Femur (tissue), 1 donor: ENCODE data around the gene ANO7.

Source experiments
- DNase-seq: peaks from one replicate; pipeline ENCODE4 v3.0.0-alpha.2; 2017

The ANO7 gene, protein sequence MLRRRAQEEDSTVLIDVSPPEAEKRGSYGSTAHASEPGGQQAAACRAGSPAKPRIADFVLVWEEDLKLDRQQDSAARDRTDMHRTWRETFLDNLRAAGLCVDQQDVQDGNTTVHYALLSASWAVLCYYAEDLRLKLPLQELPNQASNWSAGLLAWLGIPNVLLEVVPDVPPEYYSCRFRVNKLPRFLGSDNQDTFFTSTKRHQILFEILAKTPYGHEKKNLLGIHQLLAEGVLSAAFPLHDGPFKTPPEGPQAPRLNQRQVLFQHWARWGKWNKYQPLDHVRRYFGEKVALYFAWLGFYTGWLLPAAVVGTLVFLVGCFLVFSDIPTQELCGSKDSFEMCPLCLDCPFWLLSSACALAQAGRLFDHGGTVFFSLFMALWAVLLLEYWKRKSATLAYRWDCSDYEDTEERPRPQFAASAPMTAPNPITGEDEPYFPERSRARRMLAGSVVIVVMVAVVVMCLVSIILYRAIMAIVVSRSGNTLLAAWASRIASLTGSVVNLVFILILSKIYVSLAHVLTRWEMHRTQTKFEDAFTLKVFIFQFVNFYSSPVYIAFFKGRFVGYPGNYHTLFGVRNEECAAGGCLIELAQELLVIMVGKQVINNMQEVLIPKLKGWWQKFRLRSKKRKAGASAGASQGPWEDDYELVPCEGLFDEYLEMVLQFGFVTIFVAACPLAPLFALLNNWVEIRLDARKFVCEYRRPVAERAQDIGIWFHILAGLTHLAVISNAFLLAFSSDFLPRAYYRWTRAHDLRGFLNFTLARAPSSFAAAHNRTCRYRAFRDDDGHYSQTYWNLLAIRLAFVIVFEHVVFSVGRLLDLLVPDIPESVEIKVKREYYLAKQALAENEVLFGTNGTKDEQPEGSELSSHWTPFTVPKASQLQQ

DNA sequence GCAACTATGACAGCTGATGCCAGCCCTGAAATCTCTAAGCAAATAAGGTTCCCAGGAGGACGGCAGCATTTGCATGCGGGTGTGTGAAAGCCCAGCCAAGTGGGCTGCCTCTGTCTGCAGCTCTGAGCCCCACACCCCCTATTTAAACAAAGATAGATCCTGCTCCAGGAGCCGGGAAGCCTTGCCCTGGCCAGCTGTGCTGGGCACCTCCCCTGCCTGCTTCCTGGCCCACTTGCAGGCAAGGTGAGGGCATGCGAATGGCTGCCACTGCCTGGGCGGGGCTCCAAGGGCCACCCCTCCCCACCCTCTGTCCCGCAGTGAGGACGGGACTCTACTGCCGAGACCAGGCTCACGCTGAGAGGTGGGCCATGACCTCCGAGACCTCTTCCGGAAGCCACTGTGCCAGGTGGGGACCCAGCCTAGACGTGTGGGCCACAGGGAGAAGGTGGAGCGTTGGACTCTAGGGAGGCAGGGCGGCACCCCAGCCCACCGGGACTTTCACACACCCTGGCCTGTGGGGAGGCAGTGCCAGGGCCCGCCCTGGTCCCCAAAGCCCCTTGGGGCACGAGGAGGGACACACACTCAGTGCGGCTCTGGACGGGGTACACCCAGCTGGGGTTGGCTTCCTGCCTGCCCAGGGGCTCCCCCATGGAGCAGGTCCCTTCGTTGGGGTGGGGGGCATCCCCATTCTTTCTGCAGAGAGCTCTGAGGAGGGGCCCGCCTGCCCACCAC lies at the start of gene ANO7:
ANO7 (plus strand) TSS at position 317 of the 732 bp plus-strand sequence. CDS start 1,387 bp downstream, outside the sequence.
- DNase-seq, result peak; percentile 11

GRCh38 chr2:241139531-241140444 lies 48.7 kb upstream of the ANO7 start:
- DNase-seq, result no peak

DNA sequence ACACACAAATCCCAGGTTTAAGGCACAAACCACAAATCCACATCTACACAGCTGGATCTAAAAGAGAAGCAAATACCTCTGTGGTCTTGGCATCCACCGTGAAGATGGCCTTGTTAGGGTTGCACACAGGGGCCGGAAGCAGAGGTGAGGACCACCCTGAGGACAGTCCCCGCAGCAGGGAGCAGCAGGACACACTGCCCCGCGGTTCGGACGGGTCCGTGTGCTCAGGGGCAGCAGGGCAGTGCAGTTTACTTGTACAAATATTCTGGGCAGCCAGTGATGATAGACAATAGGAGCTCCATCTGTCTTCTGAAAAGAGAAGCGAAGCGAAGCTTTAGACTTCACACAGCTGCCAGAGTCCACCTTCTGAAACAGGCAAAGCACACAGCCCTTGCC lies 48.0 kb upstream of the ANO7 start:
- no peak for DNase-seq

- no peak for DNase-seq
Measured at GRCh38 chr2:241141214-241141770, 47.2 kb upstream of the ANO7 start.

DNA sequence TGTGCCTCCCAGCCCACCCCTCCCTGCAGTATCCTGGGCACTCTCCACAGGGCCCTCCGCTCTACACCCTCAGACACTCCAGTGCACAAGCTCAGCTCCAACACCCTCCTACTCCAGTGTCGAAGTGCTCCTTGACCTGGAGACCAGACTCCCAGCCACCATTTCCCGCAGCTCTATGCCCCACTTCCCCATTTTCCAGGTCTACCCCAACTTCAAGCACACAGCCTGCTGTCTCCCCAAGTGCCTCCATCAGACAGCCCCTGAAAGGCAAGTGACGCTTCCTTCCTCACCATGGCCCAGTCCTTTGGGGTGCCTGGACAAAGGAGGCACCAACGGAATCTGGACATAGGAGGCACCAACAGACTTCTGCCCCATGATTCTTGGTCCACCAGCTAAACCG lies 46.4 kb upstream of the ANO7 start:
- DNase-seq, result no peak

DNA sequence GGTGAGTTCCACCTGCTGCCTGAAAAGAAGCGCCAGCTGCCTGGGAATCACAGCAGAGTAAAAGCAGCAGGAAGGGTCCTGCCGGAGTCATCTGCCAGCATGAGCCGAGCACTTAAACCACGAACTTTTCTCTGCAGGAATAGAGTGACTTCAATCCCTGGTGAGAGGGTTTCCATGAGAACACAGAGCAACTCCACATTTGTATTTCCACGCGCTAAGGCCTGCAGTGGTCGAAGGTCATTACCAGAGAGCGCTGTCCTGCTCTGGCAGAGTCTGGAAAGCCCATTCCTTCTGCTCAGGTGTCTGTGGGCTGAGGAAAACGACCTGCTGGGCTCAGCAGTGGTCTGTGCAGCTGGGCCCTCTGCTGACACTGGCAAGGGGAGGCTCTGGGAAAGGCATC lies 45.9 kb upstream of the ANO7 start:
- DNase-seq, result no peak

- DNase-seq, result no peak
Measured at GRCh38 chr2:241146286-241146685, 42.2 kb upstream of the ANO7 start.

DNA sequence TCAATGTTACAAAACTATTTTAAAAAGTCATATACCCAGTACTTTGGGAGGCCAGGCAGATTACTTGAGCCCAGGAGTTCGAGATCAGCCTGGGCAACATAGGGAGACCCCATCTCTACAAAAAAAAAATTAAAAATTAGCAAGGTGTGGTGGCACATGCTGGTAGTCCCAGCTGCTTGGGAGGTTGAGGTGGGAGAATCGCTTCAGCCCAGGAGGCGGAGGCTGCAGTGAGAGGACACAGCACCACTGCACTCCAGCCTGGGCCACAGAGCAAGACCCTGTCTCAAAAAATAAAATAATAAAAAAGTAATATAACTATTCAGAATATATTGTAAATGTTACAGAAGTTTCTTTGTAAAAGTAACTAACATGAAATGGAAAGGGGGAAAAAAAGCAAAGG lies 41.1 kb upstream of the ANO7 start:
- DNase-seq, result no peak

DNA sequence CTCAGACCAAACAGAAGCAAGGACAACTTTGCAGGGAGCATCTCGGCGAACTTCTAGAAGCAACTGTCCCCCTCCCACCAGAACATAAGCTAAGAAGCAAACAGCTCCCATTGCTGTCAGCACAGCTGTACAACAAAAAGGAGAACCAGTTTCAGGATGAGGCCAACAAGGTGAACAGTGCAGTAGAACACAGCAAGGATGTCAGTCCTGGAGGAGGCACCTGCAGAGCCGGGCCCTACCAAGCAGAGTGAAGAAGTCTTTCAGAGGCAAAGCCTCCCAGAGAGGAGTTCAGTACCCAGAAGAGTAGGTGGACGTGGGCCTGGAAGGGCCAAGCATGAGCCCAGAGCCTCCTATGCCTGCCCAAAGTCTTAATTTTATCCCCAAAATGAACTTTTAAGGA lies 40.2 kb upstream of the ANO7 start:
- no peak for DNase-seq

DNA sequence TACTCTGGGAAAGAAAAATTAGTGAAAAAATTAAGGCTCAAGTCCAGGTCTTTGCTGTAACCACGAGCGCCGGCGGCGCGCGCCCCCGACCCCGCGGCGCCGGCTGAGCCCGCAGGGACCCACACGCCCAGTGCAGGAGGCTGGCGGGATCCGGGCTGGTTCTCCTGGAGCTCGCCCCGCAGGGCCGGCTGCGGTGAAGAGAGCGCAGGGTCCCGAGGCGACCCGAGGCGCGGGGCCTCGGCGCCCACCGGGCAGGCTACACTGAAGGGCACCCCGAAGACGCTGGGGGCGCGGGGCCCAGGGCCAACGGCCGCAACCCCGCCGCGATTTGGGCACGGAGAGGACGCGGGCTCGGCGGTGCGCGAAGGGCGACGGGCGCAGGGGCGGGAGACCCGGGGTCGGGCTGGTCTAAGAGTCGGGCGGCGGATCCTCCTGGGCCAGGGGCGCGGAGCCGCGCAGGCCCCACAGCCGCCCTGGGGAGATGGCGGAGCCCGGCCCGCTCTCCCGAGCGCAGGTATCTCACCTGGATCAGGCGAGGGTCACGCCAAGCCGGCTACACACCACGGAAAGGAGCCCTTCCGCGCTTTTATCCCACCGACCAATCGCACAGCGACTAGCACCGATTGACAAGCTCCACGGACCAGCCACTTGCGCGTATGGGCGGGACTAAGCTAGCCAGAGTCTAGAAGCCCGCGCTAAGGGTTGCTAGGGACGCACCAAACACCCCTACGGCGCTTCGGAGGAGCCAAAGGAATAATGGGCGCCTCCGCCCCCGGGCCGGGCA lies 39.4 kb upstream of the ANO7 start, which contains the start of gene PASK:
PASK (minus strand) TSS at position 582 of the 784 bp plus-strand sequence. CDS start 6,440 bp downstream, outside the sequence.
- peak; percentile 95 for DNase-seq

GRCh38 chr2:241149675-241149924 lies 38.9 kb upstream of the ANO7 start:
- no peak for DNase-seq

DNA sequence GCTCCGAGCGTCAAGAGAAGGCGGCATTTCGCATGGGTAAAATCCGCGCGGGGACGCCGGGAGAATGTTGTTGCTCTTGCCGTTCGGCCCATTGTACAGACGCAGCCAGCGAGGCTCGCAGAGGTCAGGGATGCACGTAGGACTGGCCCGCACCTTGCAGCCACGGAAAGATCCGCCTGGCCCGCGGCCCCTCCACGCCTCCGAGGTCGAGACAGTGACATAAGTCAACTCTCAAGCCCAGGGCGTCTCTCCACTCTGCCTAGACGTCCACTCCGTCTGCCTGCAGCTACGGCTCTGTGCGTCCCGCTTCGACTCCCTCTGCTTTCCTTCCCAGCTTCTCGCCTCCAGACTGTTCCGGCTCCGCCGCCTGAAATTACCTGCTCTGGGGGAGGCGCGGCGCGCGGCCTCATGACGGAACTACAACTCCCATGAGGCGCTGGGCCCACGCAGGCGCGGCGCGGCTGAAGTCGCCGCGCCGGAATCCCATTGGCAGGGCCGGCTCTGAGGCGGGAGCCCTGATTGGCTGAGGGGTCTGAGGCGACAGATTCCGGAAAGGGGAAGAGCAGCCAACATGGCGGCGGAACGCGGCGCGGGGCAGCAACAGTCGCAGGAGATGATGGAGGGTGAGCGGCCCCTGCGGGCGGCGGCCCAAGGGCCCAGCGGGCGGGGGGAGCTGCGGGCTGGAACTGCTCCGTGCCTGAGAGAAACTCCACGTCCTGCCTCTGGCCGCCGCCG lies 38.4 kb upstream of the ANO7 start, which contains the start of gene PPP1R7:
PPP1R7 (plus strand) TSS at position 543 of the 735 bp plus-strand sequence; CDS start at position 572, 29 bp downstream.
- peak; percentile 97 for DNase-seq

- DNase-seq, result no peak
Measured at GRCh38 chr2:241150660-241151530, 37.6 kb upstream of the ANO7 start.

DNA sequence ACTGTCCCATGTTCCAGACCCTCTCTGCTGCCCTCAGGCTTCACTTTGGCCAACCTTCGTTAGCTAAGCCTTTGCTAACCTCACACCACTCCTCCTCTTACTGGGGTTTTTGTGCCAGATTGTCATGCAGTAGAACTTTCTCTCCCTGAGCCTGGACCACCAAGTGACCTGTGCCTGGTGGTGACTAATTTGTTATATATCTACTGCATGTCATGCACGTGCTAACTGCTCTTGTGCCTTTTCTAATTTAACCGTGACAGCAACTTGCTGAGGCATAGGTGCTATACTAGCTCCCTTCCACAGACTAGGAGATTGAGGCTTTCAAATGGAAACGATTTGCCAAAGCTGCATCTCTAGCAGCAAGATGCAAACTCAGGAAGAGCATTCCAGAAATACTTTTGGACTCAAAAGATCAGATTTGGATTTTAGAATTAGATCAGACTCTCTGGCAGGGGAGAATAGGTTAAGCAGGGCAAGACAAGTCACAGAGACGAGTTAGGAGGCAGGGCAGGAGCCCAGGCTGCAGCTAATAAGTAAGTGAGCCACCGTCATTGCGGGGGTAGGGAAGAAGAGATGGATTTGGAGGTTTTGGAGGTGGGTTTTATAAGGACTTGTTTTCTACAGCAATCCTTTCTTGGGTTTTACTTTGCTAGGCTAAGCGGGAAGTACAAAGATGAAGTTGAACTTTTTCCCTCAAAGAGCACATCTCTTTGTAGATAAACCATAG lies 36.4 kb upstream of the ANO7 start:
- no peak for DNase-seq

GRCh38 chr2:241153616-241154015 lies 34.9 kb upstream of the ANO7 start:
- DNase-seq, result no peak

DNA sequence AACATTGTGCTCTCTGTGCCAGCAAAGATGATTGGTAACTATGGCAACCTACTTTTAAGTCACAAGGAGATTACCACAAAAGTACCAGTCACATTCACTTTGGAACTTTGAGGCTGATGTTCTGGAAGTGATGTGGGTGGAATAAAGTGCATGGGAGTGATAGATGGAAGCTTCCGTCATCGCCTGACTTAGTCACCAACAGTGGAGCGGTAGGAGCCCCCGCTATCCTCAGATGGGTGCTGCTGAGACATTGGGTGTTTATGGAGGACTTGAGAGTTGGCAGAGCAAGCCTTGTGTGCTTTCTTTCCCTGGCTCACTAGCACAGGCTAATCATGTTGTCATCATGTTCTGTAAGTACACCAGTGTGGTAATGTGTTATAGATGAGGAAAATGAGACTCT lies 33.6 kb upstream of the ANO7 start:
- no peak for DNase-seq

DNA sequence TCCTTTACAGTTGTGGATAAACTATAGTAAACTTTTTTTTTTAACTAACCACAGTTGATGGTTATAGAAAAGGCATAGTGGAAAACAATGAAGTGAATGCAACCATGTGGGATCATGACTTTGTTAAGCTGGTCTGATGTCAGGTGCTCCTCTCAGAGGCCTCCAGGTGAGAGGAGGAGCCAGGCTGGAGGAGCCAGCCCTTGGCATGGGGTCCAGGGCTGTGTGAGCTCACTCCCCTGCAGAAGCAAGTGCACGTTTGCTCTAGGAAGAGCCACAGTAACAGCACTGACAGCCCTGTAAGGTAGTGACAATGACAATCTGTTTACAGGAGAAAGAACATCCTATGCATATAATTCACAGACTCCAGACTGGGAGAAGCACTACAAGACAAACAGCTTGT lies 32.5 kb upstream of the ANO7 start:
- DNase-seq, result no peak

GRCh38 chr2:241156971-241157441 lies 31.5 kb upstream of the ANO7 start:
- DNase-seq, result no peak
